Hematopoietic multipotent progenitor cell treated with erythropoietin and hydrocortisone succinate and interleukin-3 and kit ligand, for 17 days (in vitro differentiated cells): ENCODE data around the gene MSI1.
"Not testable (repeated sequence)": the region's sequence is repeated elsewhere in the genome, so short reads cannot be mapped to it uniquely, and the experiment has no call there.

Source experiments
- DNase-seq: peaks from one replicate; pipeline ENCODE4 v3.0.0-alpha.2; 2015; ENCODE audit warnings: low spot score

Gene MSI1

GRCh38 chr12:120356567-120357030 is 12.4 kb downstream of the MSI1 start:
- DNase-seq, result peak; percentile 65

DNA sequence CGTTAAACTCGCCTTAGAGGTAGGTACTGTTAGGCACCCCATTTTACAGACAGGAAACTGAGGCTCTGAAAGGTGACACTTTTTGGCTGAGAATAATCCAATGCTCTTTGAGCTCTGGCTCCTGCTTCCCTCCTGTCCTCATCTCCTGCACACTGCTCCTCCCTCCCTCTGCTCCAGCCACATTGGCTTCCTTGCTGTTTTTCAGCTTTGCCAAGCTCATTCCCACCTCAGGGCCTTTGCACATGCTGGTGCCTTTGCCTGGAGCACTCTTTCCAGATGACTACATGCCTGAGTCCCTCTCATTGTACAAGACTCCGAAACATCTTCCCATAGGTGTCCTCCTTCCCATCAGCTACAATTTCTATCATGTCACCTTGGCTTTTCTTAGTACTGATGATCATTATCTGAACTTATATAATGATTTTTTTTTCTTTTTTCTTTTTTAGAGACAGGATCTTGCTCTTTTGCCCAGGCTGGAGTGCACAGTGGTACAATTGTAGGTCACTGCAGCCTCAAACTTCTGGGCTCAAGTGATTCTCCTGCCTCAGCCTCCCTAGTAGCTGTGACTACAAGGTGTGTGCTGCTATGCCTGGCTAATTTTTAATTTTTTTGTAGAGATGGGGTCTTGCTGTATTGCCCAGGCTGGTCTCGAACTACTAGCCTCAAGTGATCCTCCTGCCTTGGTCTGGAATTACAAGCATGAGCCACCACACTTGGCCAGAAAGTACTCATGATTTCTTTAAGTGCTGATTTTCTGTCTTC is 15.2 kb downstream of the MSI1 start:
- DNase-seq, result no peak

GRCh38 chr12:120353136-120353535 is 15.8 kb downstream of the MSI1 start:
- no peak for DNase-seq

DNA sequence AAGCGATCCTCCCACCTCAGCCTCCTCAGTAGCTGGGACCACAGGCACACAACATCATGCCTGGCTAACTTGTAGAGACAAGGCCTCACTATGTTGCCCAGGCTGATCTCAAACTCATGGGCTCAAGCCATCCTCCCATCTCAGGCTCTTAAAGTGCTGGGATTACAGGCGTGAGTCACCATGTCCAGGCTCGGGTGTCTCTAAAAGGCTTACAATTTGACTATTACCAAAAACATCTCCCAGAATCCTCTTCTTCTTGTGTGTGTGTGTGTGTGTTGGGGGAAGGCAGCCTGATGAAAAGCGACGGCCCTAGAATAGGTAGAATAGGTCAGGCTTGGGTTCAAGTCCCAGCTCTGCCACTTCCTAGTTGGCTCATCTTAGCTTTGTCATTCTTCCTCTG is 16.8 kb downstream of the MSI1 start:
- DNase-seq, result no peak

GRCh38 chr12:120350576-120351350 is 18.2 kb downstream of the MSI1 start:
- DNase-seq, result no peak

DNA sequence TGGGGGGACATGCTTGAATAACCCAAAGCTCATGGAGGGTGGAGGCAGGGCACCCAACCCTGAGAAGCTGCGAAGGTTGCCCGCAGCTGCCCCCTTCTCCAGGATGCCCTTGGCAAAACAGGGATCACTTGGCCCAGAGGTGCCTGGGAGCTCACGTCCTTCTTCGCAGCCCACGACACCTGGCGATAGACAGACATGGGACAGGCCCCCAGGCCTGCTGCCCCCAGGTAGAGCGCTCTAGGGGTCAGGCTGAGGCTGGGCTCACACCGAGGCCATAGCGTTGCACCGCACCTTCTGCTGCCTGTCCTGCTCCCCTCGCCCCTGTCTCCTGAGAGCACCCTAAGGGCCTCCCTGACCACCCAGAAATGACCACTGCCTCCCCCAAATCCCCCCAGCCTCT is 21.2 kb downstream of the MSI1 start:
- no peak for DNase-seq

DNA sequence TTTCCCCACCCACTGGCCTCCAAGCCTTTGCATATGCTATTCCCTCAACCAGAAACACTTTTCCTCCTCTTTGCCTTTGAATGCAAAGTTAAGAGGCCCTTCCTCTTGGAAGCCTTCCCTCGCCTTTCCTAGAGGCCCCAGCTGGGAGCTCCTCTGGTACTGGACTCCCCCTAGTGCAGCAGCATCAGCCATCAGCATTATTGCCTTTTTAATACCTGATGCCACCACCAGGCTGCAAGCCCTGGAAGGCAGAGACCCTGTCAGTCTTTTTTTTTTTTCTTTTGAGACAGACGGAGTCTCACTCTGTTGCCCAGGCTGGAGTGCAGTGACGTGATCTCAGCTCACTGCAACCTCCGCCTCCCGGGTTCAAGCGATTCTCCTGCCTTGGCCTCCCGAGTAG is 22.3 kb downstream of the MSI1 start:
- no peak for DNase-seq

GRCh38 chr12:120346031-120346430 is 22.9 kb downstream of the MSI1 start:
- no peak for DNase-seq

- no peak for DNase-seq
These were observed 25.3 kb downstream of the MSI1 start for GRCh38 chr12:120343692-120344091.

DNA sequence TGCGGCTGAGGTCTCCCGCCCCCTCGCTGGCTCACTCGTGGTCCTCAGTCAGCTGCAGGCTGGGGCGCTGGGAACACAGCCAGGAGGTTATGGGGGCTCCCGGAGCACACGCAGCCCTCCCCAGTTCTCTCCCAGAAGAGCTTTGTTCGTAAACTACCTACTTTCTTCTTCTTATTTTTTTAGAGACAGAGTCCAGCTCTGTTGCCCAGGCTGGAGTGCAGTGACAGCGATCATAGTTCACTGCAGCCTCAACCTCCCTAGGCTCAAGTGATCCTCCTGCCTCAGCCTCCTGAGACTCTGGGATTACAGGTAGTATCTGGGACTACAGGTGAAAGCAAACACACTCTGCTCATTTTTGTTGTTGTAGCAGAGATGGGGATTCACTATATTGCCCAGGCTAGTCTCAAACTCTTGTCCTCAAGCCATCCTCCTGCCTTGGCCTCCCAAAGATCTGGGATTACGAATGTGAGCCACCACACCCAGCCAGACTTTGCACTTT is 25.9 kb downstream of the MSI1 start:
- DNase-seq, result no peak

DNA sequence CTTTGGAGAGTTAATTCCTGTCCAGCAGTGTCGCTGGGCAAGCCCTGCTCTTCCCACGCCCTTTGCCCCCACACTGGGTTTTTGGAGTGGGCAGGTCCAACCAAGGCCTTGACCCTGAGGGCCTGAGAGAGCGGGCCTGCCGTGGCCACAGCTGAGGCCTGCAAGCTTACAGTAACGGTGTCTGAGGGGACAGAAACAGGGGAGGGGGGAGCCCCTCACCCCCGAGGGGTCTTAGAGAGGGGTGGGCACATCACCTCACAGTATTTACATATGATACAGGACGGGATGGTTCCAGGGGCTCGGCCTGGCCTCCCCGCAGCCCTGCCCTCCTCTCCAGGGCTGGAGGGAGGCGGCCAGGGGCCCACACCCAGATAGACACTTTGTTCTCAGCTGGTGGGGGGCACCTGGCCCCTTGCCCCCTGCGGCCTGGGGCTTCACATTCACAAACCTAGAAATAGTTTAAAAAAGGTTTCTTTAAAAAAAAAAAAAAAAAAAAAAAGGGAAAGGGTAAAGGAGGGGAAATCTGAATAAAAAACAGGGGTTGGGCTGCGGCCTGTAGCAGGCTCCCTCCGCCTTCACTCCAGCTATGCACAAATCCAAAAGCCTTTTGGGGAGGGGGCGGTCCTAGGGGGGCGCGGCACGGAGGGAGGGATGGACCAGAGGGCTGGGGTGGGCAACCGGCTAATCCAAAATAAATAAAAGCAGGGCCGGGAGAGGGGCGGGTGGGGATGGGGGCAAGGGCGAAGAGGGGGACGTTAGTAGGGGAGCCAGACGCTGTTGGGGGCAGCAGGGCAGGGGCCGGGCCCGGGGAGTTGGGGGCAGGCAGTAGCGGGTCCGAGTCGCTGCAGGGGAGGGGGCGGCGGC is 26.6 kb downstream of the MSI1 start:
- DNase-seq, result no peak

DNA sequence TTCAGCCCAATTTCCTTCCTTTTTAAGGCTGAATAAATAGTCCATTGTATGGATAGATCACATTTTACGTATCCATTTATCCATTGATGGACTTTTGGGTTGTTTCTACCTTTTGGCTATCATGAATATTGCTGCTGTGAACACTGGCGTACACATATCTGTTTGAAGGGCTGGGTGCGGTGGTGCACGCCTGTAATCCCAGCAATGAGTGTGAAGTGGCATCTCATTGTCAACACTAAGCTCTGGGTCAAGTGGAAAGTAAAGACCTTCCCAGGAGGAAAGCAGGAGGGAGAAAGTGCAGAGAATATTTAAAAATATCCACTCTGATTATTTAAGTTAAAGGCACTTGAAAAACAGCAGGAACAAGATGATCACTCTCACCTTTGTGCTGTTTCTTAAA is 29.7 kb downstream of the MSI1 start:
- DNase-seq, result no peak

- no peak for DNase-seq
These were observed 31.2 kb downstream of the MSI1 start for GRCh38 chr12:120337730-120338129.

GRCh38 chr12:120336392-120336791 is 32.6 kb downstream of the MSI1 start:
- not testable (repeated sequence) for DNase-seq

GRCh38 chr12:120335447-120335846 is 33.5 kb downstream of the MSI1 start:
- DNase-seq, result not testable (repeated sequence)

DNA sequence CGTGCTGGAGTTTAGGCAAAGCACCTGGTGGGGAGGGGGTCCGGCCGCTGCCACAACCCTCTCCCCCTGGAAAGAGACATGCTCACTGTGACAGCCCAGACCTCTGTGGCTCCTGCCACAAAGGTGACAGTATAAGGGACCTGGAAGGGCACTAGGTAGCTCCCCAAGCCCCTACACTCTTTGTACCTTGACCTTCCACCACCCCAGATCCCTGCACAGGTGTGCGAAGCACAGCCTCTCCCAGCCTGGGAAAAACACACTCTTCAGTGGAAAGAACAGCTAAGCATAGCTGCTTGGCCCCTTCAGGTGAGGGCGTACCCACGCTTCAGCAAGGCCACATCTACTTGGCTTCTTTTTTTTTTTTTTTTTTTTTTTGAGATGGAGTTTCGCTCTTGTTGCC is 36.4 kb downstream of the MSI1 start:
- no peak for DNase-seq

GRCh38 chr12:120332041-120332440 is 36.9 kb downstream of the MSI1 start:
- no peak for DNase-seq

GRCh38 chr12:120331390-120331789 is 37.6 kb downstream of the MSI1 start:
- no peak for DNase-seq

- DNase-seq, result no peak
These were observed 40.7 kb downstream of the MSI1 start for GRCh38 chr12:120328228-120328627.

GRCh38 chr12:120327593-120327992 is 41.4 kb downstream of the MSI1 start, which contains the start of gene PLA2G1B:
Gene PLA2G1B, minus strand, starts transcription at chr12:120327779. Its CDS starts 26 bp downstream, at chr12:120327753.
- DNase-seq, result no peak

- no peak for DNase-seq
These were observed 44.0 kb downstream of the MSI1 start for GRCh38 chr12:120324841-120325417.

- no peak for DNase-seq
These were observed 45.2 kb downstream of the MSI1 start for GRCh38 chr12:120323772-120324171.
